Fibroblast of villous mesenchyme (primary cell): Measurements from ENCODE around the gene GALNS. TPM values are rescaled to one million over a fixed set of nuclear protein-coding genes. Genes with fewer than 3 reads are reported as not detected.

Experiments used
- DNase-seq: peaks from one replicate; pipeline ENCODE4 v3.0.0-alpha.2; 2010; ENCODE audit warnings: low read depth
- H3K4me3 ChIP-seq: 2 replicates; pipeline ENCODE4 v1.5.1; 2011; ENCODE audit warnings: low read depth, mild to moderate bottlenecking, low read length
- total RNA-seq: library from RNA; depleted of rRNA; stranded (reverse); fragments of >200 nt; gene quantifications from 2 replicates; pipeline ENCODE4 v1.2.3, GENCODE V29; 2012
- TF ChIP-seq, protein P1 (sequence below): IDR thresholded peaks from 2 replicates; pipeline ENCODE4 v1.5.1; 2012; ENCODE audit warnings: low read depth, mild to moderate bottlenecking, low read length; ENCODE audit not compliant: insufficient read depth

The GALNS gene
- total RNA-seq, 1 donor, result 26.3 TPM

DNA sequence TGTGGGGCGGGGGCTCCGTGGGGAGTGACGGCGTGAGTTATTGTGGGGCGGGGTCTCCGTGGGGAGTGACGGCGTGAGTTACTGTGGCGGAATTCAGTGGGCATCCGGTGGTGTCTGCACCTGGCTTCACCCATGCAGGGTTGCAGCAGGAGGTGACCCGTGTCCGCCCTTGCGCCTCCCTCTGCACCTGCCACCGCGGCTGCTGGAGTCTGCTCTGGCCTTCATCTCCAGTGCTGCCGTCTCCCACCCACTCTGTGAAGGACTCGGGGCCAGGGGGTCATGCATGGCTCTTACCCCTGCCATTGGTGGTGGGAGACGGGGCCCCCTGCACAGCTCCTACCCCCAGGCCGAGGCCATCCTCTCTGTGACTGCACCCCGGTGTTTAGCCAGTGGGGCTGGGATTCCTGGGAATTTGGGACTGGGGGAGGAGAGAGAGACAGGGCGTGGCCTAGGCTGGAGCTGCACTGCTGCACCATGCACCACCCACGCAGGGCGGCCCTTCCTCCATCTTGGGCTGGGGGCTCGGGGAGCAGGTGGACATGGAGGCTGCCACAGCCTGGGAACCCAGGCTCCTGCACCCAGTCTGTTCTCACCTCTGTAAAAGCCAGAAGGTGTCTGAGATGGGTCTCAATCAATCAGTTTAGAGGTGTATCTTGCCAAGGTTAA lies 11.0 kb upstream of the GALNS start:
- no peak for DNase-seq
- no peak overlapping the region for H3K4me3 ChIP-seq
- TF ChIP-seq, protein P1, sequence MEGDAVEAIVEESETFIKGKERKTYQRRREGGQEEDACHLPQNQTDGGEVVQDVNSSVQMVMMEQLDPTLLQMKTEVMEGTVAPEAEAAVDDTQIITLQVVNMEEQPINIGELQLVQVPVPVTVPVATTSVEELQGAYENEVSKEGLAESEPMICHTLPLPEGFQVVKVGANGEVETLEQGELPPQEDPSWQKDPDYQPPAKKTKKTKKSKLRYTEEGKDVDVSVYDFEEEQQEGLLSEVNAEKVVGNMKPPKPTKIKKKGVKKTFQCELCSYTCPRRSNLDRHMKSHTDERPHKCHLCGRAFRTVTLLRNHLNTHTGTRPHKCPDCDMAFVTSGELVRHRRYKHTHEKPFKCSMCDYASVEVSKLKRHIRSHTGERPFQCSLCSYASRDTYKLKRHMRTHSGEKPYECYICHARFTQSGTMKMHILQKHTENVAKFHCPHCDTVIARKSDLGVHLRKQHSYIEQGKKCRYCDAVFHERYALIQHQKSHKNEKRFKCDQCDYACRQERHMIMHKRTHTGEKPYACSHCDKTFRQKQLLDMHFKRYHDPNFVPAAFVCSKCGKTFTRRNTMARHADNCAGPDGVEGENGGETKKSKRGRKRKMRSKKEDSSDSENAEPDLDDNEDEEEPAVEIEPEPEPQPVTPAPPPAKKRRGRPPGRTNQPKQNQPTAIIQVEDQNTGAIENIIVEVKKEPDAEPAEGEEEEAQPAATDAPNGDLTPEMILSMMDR, result no peak

DNA sequence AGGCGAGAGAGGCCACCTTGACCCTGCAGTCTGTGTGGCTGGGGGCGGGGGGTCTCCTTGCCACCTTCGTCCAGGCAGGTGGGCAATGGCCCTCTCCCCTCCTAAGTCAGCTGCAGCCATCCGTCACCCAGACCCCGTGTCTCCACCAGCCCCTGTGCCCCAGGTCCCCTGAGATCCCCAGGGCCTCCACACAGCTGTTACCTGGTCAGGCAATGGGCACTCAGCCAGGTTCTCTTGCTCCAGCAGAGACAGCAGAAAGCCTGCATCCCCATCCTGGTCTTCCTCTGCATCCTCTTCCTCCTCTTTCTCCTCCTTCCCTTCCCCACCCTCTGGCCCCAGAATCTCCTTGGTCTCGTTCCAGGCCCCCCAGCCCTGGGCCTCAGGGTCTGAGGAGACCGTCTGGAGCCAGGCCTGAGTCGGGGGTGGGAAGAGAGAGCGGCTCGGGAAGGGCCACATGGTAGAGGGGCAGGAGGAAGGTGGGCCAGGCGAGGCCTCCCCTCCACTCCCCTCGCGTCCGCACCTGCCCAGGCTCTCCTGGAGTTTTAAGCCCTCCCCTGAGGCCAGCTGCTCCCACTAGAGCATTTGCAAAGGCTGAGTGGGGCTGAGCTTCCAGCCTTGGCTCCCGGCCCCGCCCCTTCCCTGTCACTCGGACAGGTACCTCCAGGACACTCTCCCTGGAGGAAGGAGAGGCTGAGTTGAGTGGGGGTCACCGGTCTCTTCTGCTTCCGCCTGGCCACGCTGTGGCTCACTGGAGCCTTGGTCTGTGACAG lies 9.6 kb upstream of the GALNS start, which contains the start of gene PABPN1L:
Gene PABPN1L (minus strand): TSS at position 510 of the 770 bp plus-strand sequence. CDS start 54 bp downstream, at position 456.
- DNase-seq, result no peak
- H3K4me3 ChIP-seq, result no peak within 1 kb of the TSS
- TF ChIP-seq, protein P1, result no peak

DNA sequence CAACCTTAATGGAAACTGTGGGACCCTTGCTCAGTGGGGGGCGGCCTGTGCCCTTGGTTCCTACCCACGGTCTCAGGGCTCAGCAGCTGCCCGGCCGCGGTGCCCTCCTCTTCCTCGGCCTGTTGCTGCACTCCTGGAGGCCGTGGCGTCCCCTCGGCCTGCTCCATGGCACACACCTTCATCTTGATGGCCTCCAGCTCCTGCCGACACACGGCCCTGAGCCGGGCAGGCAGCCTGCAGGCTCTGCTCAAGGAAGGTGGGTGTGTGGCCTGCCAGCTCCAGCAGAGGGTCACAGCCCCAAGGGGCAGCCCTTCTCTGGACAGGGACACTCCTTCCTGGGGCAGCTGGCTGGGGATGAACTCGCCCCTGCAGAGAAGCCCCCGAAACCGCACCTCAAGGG lies 9.0 kb upstream of the GALNS start:
- TF ChIP-seq, protein P1, result no peak
- no peak for DNase-seq
- H3K4me3 ChIP-seq, result no peak overlapping the region

DNA sequence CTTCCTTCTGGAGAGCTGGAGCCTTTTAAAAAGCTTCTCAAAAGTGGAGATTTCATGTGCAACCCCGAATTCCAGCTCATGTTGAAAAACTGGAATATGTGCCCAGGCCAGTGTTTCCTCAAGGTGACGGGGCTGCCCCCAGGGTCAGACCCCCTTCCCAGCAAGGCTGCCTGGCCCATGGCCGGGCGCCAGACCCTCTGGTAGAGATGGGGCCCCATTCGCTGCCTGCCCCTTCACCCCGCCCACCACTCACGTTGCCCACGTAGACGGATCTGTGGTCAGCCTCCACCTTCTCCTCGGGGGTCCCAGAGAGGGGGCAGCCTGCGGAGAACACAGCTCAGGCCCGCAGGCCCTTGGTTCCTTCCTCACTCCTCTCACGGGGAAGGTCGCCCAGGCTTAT lies 8.6 kb upstream of the GALNS start:
- TF ChIP-seq, protein P1, result no peak
- DNase-seq, result no peak
- no peak overlapping the region for H3K4me3 ChIP-seq

DNA sequence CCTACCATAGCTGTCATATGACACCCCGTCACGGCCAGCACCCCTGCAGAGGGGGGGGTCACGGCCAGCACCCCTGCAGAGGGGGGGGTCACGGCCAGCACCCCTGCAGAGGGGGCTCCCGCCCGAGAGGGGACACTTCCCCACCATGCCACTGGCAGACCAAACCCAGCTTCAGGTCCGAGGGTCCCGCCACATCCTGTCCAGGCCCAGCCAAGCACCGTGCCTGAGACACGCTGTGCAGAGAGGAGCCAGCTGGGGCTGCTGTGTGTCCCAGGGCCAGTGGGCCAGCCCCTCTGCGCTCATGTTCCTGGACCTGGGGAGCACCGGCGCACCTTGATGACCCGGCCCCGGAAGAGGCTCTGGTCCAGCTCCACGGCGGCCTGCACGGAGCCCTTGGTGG lies 7.8 kb upstream of the GALNS start:
- TF ChIP-seq, protein P1, result no peak
- no peak for DNase-seq
- no peak overlapping the region for H3K4me3 ChIP-seq

DNA sequence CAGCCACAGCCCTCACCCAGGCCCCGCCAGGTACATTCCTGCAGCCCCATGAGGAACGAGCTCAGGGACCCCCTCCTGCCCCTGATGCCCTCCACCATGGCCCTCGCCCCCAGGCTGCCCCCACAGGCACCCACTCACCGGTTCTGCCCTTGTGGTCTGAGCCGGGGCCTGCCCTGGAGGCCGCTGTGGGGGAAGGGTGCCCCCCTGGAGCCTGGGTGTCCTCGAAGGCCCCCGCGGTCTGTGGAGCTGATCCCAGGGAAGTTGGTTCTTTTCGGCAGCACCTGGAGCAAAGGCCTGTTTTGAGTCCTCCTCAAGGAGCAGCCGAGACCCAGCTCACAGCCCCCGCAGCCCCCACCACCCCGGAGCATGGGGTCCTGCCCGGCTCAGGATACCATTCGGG lies 7.4 kb upstream of the GALNS start:
- no peak overlapping the region for H3K4me3 ChIP-seq
- TF ChIP-seq, protein P1, result no peak
- DNase-seq, result no peak
